ENCODE data around the gene NDUFC1.

The NDUFC1 gene

GRCh38 chr4:139253713-139254112 is 48.6 kb downstream of the NDUFC1 start (continued):
- TF ChIP-seq BCL6B (tag by site-specific recombination; IDR thresholded peaks at IDR 0.05) (no peak), ZNF513 (tag by site-specific recombination; IDR thresholded peaks at IDR 0.05) (no peak)

GRCh38 chr4:139253046-139253445 is 49.2 kb downstream of the NDUFC1 start:
- TF ChIP-seq FEZF1 (tag by site-specific recombination; IDR thresholded peaks at IDR 0.05) (no peak), ZBTB21 (tag by site-specific recombination; IDR thresholded peaks at IDR 0.05) (no peak), ZNF18 (tag by site-specific recombination; IDR thresholded peaks at IDR 0.05) (no peak), ZSCAN18 (tag by site-specific recombination; IDR thresholded peaks at IDR 0.05) (no peak), ZNF768 (tag by site-specific recombination; IDR thresholded peaks at IDR 0.05) (no peak), KLF9 (tag by site-specific recombination; IDR thresholded peaks at IDR 0.05; ENCODE audit: low read depth) (no peak), ZNF518A (tag by site-specific recombination; conservative IDR thresholded peaks at IDR 0.05; ENCODE audit: low read depth) (no peak), SALL2 (tag by site-specific recombination; IDR thresholded peaks at IDR 0.05; ENCODE audit: borderline replicate concordance) (no peak), ZSCAN4 (tag by site-specific recombination; IDR thresholded peaks at IDR 0.05) (no peak), GLI2 (tag by site-specific recombination; IDR thresholded peaks at IDR 0.05; ENCODE audit: borderline replicate concordance, low read depth) (no peak), ZNF184 (tag by site-specific recombination; IDR thresholded peaks at IDR 0.05) (no peak), YY1 (tag by site-specific recombination; IDR thresholded peaks at IDR 0.05) (no peak), ZNF202 (tag by site-specific recombination; IDR thresholded peaks at IDR 0.05; ENCODE audit: borderline replicate concordance) (no peak), ZNF544 (tag by site-specific recombination; IDR thresholded peaks at IDR 0.05) (no peak), ZNF701 (tag by site-specific recombination; IDR thresholded peaks at IDR 0.05) (no peak), KLF7 (tag by site-specific recombination; IDR thresholded peaks at IDR 0.05; ENCODE audit: borderline replicate concordance) (no peak)
- H3K36me3 ChIP-seq (ENCODE audit: control insufficient read depth in 2 of 2, insufficient read depth in 1 of 2, low read length in 2 of 2), result no peaks in the 10 kb centered on the region
- no peaks in the 10 kb centered on the region for H3K9me3 ChIP-seq (ENCODE audit: control insufficient read depth, insufficient read depth, low read depth, low read length)
- H3K27ac ChIP-seq (ENCODE audit: extremely low read depth, low read depth, low read length), result no peak overlapping the region
- CTCF ChIA-PET, result interaction anchor here (0.6 kb wide), 1 partner anchor 174 kb away, joined by 3 read pairs; no protein-coding TSS in a partner anchor
- POLR2A ChIA-PET, result interaction anchor here (1.0 to 1.9 kb wide), 2 partner anchors 48 to 76 kb away, joined by 3 to 7 read pairs; partner anchors contain the start of gene ELF2
- H3K4me3 ChIP-seq (ENCODE audit: low read depth, low read length), result no peak overlapping the region
- H3K4me1 ChIP-seq (ENCODE audit: control insufficient read depth, insufficient read depth, low read length), result no peaks in the 10 kb centered on the region; the same call in 1 of the 2 replicates
